ENCODE measurements around the gene ARV1.

ARV1 gene

DNA sequence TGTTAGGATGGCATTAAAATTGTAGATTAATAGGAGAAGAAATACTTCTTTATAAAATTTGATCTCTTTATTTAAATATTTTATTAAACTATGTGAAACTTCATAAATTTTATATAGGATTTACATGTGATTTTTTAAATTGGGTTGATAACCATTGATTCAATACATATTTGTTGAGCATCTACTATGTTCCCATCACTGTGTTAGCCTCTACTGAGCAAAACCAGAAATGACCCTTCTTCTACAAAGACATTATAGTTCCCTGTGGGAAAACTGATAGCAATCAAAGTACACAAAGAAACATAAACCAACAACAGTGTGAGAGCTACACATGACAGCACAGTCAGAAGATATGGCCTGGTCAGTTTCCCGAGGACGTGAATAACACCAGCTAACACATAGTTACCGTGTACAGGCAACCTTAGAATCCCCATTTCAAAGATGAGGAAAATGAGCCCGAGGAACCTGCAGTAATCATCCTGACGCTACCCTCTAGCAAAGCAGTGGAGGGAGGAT lies 12.5 kb upstream of the ARV1 start:
- no peak for TF ChIP-seq CTCF (conservative IDR thresholded peaks at IDR 0.05; ENCODE audit: low read depth, low read length)
- Histone ChIP-seq H3K4me1 (ENCODE audit: low read depth, poor library complexity, severe bottlenecking) (no peaks in the 10 kb centered on the region), H3K36me3 (ENCODE audit: insufficient read depth) (no peaks in the 10 kb centered on the region), H3K79me2 (ENCODE audit: insufficient read depth, low read depth) (no peaks in the 10 kb centered on the region), H3K9ac (no peak overlapping the region), H4K20me1 (ENCODE audit: insufficient read depth) (no peaks in the 10 kb centered on the region), H3K4me2 (no peak overlapping the region), H3K4me3 (IDR thresholded peaks at IDR 0.05; ENCODE audit: insufficient read depth, low read depth, low read length) (no peak overlapping the region), H3K27ac (no peak overlapping the region), H2AFZ (ENCODE audit: low read depth) (no peak overlapping the region), H3K27me3 (ENCODE audit: insufficient read depth, low read depth) (no peaks in the 10 kb centered on the region)

DNA sequence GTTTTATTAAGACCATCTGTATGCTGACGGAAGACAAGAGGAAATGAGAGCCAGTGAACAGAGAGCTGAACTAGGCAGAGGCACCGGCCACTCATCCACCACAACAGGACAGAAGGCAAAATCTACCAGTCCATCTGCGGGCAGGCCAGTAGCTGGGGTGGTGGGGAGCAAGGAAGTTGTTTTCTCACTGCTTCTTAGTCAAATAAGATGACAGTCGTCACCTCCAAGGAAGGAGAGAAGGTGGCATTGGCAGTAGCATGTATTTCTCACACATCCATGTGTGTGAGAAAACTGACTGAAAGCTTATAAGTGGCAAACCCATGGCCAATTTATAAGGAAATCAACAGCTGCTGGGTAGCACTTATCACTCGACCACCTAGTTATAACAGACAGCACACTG lies 8.5 kb upstream of the ARV1 start:
- no peak overlapping the region for H3K27ac ChIP-seq
- no peak overlapping the region for H3K9ac ChIP-seq
- peaks cover 11% of the 10 kb centered on the region for H3K4me1 ChIP-seq (ENCODE audit: low read depth, poor library complexity, severe bottlenecking)
- H3K36me3 ChIP-seq (ENCODE audit: insufficient read depth) = no peaks in the 10 kb centered on the region
- no peak overlapping the region for H2AFZ ChIP-seq (ENCODE audit: low read depth)
- H3K4me3 ChIP-seq (IDR thresholded peaks at IDR 0.05; ENCODE audit: insufficient read depth, low read depth, low read length) = no peak overlapping the region
- H3K27me3 ChIP-seq (ENCODE audit: insufficient read depth, low read depth) = no peaks in the 10 kb centered on the region
- no peak overlapping the region for H3K4me2 ChIP-seq
- H3K79me2 ChIP-seq (ENCODE audit: insufficient read depth, low read depth) = peaks cover 5% of the 10 kb centered on the region; the same call in 1 of the 2 replicates
- TF ChIP-seq CTCF (conservative IDR thresholded peaks at IDR 0.05; ENCODE audit: low read depth, low read length) = no peak
- H4K20me1 ChIP-seq (ENCODE audit: insufficient read depth) = no peaks in the 10 kb centered on the region

GRCh38 chr1:230971771-230972170 lies 7.1 kb upstream of the ARV1 start:
- Histone ChIP-seq H3K27me3 (ENCODE audit: insufficient read depth, low read depth) (no peaks in the 10 kb centered on the region), H3K79me2 (ENCODE audit: insufficient read depth, low read depth) (peaks cover 11% of the 10 kb centered on the region; the same call in 1 of the 2 replicates), H3K4me1 (ENCODE audit: low read depth, poor library complexity, severe bottlenecking) (peaks cover 17% of the 10 kb centered on the region), H4K20me1 (ENCODE audit: insufficient read depth) (no peaks in the 10 kb centered on the region), H3K9ac (no peak overlapping the region), H3K4me3 (IDR thresholded peaks at IDR 0.05; ENCODE audit: insufficient read depth, low read depth, low read length) (no peak overlapping the region), H3K36me3 (ENCODE audit: insufficient read depth) (no peaks in the 10 kb centered on the region), H3K27ac (no peak overlapping the region), H3K4me2 (no peak overlapping the region), H2AFZ (ENCODE audit: low read depth) (no peak overlapping the region)
- no peak for TF ChIP-seq CTCF (conservative IDR thresholded peaks at IDR 0.05; ENCODE audit: low read depth, low read length)

- Histone ChIP-seq H3K4me3 (IDR thresholded peaks at IDR 0.05; ENCODE audit: insufficient read depth, low read depth, low read length) (no peak overlapping the region), H3K27ac (no peak overlapping the region), H3K27me3 (ENCODE audit: insufficient read depth, low read depth) (no peaks in the 10 kb centered on the region), H3K4me1 (ENCODE audit: low read depth, poor library complexity, severe bottlenecking) (peaks cover 26% of the 10 kb centered on the region), H3K36me3 (ENCODE audit: insufficient read depth) (no peaks in the 10 kb centered on the region), H3K79me2 (ENCODE audit: insufficient read depth, low read depth) (peaks cover 22% of the 10 kb centered on the region), H4K20me1 (ENCODE audit: insufficient read depth) (no peaks in the 10 kb centered on the region), H3K4me2 (no peak overlapping the region), H2AFZ (ENCODE audit: low read depth) (no peak overlapping the region), H3K9ac (no peak overlapping the region)
- TF ChIP-seq CTCF (conservative IDR thresholded peaks at IDR 0.05; ENCODE audit: low read depth, low read length) = no peak
Observed at GRCh38 chr1:230972855-230973271, 6.0 kb upstream of the ARV1 start.
